HG02610 (cell line): ENCODE results near the gene NFILZ.

ENCODE experiments used
- ATAC-seq: cut with Tn5 transposase; IDR thresholded peaks from one replicate; pipeline ENCODE4 v1.9.1; 2021; ENCODE audit warnings: mild to moderate bottlenecking, moderate library complexity; ENCODE audit not compliant: unreplicated experiment

NFILZ gene

DNA sequence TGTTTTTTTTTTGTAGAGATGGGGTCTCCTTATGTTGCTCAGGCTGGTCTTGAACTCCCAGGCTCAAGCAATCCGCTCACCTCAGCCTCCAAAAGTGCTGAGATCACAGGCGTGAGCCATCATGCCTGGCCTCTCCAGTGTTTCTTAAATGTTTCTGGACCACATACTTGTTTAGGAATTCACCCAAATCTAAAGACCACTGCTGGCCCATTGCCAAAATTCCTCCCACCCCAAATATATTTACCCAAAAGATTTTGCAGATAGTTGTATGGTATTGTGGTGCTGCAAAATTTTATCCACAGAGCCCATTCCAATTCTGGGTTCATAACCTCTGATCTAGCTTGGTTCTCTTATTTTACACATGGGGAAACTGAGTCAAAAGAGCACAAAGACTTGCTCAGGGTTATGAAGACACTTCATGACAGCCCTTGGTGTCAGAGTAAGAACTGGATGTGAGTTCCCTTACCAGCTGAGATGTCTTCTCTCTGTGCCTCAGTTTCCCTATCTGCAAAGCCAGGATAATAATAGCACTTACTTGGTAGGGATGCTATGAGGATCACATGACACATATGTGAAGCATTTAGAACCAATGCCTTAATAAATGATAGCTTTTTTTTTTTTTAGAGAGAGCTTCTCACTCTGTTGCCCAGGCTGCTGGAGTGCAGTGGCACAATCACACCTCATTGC is 10.9 kb downstream of the NFILZ start:
- ATAC-seq = no peak

DNA sequence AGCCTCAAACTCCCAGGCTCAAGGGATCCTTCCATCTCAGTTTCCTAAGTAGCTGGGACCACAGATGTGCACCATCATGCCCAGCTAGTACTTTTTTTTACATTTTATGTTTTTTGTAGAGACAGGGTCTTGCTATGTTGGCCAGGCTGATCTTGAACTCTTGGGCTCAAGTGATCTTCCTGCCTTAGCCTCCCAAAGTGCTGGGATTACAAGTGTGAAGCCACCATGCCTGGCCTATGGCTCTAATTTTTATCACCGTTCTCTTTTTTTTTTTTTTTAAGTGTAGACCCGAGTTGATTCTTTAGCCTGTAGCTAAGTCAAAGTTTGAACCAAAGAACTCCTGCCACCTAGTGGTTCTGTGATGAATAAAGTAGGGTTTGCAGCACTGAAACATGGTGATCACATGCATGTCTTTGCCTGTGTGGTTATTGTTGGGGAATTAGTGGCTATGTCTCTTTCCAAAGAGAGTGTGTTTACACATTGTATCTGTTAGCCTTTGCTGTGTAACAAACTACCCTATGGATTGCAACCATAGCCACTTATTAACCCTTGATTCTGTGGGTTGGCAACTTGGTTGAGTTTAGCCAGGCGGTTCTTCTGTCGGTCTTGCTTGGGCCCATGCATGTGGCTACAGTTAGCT is 11.6 kb downstream of the NFILZ start:
- ATAC-seq = no peak

GRCh38 chr19:8642561-8642960 is 12.1 kb downstream of the NFILZ start:
- ATAC-seq = no peak

GRCh38 chr19:8643860-8644653 is 13.6 kb downstream of the NFILZ start:
- no peak for ATAC-seq

- no peak for ATAC-seq
Measured at GRCh38 chr19:8648240-8648639, 17.8 kb downstream of the NFILZ start.

DNA sequence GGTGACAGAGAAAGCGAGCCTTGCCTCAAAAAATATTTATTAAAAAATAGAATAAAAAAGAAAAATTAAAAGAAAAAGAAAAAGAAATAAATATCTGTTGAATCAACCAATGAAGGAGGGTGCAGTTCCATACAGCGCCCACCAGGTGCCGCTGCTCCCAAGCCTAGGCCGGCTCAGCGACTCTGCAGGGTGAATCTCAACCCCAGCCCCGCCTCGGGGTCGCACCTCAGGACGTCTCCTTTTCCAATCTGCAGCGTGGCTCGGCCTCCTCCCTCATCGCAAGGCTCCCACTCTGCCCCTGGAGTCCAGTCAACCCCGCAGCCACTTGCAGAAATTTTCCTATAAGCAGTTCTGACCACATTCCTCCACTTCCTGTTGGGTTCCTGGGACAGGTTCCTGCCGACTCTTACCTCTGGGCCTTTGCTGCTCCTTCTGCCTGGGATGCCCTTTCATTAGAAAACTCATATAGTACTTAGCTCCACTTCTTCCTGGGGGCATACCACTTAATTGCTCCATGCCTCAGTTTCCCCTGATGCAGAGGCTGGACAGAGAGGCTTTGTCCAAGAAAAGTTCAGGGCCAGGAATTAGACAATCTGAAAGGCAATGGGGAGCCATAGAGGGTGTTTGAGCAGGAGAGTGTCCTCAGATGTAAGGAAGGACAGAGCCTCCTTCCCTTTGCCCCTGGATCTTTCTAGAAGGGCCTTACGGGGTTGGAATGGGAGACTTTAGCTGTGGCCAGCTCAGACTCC is 24.3 kb downstream of the NFILZ start:
- no peak for ATAC-seq

- ATAC-seq = no peak
Measured at GRCh38 chr19:8655340-8655709, 24.9 kb downstream of the NFILZ start.

DNA sequence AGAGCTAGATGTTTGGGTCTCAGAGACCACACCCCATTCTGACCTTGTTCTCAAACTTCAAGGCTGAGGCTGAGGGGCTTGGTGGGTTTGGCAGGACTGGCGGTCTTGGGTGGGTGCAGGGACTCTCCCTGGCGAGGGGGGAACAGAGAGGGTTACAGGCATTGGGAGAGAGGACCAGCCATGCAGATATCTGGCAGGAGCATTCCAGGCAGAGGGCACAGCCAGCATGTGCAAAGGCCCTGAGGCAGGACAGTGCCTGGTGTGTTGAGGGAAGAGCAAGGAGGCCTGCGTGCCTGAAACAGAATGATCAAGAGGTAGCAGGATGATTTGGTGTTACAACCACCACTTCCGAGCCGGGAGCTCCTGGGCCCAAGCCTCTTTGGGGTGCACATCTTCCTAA is 27.4 kb downstream of the NFILZ start:
- ATAC-seq = no peak

GRCh38 chr19:8659905-8660304 is 29.5 kb downstream of the NFILZ start:
- no peak for ATAC-seq

- ATAC-seq = no peak
Measured at GRCh38 chr19:8662263-8662662, 31.8 kb downstream of the NFILZ start.

- ATAC-seq = no peak
Measured at GRCh38 chr19:8663920-8664670, 33.7 kb downstream of the NFILZ start.

GRCh38 chr19:8664671-8665057 is 34.2 kb downstream of the NFILZ start:
- no peak for ATAC-seq

DNA sequence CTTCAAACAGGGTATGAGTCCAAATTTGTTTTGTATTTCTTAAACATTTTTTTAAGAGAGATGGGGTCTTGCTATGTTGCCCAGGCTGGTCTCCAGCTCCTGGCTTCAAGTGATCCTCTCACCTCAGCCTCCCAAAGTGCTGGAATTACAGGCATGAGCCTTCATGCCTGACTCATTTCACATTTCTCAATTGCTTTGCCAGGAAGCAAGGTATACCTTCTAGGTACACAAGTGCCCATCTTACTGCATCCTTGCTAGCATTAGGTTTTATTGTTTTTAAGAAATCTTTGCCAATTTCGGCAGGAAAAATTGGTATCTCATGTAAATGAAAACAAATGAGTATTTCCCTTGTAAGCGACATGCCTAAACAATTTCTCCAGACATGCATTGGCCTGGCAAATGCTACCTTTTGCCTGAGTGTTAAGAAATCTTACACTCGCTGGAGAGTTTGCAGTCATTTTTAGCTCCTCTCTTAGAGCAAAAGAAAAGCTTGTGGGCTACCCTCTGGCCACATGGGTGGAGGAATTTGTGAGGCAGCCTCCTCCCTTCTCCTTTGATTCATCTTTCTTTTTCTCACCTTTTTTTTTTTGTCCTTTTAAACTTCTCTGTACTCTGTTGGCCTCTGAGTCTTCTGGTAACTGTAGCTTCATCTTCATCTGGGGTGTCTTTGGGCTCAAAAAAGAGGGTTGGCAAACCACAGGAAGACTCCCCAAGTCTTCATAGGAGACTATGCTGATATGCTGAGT is 35.2 kb downstream of the NFILZ start:
- ATAC-seq = no peak

- ATAC-seq = no peak
Measured at GRCh38 chr19:8666814-8667405, 36.5 kb downstream of the NFILZ start.

DNA sequence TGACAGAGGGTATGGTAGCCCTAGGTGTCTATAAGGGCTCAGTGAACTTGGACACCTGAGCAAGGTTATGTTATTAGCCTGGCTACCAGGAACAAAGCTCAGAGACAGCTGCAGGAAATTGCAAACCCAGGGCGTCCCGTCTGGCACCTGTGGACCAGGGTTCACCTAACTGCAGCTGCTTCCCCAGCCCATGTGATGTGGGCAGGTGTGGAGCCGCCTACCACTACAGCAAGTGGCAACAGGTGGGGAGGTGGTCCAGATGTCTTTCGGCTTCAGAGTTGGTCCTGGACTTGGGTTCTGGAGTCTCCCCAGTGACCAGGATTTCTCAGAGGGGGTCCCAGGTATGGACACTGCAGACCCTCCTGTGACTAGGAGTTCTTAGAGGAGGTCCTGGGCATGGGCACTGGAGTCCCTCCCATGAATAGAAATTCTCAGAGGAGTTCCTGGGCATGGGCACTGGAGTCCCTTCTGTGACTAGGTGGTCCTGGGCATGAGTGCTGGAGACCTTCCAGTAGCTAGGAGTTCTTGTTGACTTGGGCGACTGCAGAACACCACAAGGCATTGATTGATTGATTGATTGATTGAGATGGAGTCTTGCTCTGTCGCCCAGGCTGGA is 43.0 kb downstream of the NFILZ start:
- no peak for ATAC-seq

DNA sequence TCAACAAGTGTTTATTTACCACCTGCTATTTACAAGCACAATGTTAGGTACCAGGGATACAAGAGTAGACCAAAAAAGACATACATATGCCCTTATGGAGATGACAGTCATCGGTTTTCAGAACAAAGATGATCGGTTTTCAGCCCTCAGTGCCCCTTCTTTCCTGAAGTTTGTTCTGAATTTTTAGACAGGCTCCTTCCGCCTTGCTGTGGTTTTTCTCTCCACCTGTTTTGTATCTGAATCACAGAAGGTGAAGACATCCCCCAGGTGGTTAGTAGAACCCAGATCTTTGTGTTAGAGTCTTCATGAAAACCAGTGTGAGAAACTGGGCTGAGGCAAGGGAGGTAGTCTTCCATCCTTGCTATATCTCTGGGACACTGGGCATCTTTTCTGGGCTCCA is 44.6 kb downstream of the NFILZ start:
- ATAC-seq = no peak

DNA sequence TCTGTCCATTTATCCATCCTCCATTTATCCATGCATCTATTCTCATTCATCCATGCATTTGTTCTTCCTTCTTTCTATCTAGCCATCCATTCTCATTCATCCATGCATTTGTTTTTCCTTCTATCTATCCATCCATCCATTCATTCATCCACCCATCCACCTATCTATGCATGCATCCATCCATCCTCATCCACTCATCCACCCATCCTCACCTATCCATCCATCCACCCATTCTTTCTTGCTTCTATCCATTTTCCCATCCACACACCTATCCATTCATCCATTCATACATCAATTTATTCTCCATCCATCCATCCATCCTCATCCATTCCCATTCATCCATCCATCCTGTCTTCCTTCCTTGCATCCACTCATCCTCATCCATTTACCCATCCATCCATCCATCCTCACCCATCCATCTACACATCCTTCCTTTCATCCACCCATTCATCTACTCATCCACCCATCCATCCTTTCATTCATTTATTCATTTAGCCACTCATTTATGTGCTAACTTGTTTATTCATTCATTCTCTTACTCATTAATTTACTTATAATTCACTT is 47.9 kb downstream of the NFILZ start:
- ATAC-seq = no peak
